HPDE6-E6E7 (cell line): ENCODE results near the gene RPL32.
"Not testable (repeated sequence)": the region's sequence is repeated elsewhere in the genome, so short reads cannot be mapped to it uniquely, and the experiment has no call there.

Experiments
- DNase-seq: peaks from one replicate; pipeline ENCODE4 v3.0.0; 2011; ENCODE audit warnings: missing footprints; ENCODE audit errors: extremely low spot score

RPL32 gene

DNA sequence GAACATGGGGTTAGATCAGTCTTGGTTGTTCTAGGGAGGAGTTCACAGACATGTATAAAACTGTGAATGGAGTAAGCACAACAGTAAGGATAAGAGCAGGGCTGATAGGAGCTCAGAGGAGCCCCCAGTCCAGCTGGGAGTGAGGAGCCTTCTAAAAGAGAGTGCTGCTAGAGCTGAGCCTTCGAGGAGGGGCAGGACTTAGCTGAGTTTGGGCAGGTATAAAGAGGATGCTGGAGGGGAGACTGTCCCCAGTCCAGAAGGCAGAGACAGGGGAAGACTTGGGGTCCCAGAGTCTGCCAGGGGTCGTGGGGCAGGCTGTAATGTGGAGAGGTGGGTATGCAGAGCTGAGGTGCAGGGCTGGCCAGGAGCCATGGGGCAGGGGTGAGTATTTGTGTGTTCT lies 32.8 kb downstream of the RPL32 start:
- no peak for DNase-seq

GRCh38 chr3:12807601-12808359 lies 33.6 kb downstream of the RPL32 start:
- DNase-seq = no peak

DNA sequence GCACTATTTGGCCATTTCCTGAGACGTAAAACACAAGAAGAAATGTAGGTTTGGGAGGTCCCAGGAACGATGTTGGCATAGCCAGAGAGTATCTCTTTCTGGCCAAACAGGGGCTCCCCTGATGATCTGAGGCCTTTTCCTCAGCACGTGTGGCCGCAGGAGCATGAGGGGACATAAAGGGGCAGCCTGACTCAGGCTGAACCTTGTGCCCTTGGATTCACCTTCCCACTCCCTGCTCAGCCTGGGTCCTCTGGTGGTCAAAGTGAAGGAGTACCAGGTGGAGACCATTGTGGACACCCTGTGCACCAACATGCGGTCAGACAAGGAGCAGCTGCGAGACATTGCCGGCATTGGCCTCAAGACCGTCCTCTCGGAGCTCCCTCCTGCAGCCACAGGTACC lies 34.3 kb downstream of the RPL32 start:
- DNase-seq = no peak

DNA sequence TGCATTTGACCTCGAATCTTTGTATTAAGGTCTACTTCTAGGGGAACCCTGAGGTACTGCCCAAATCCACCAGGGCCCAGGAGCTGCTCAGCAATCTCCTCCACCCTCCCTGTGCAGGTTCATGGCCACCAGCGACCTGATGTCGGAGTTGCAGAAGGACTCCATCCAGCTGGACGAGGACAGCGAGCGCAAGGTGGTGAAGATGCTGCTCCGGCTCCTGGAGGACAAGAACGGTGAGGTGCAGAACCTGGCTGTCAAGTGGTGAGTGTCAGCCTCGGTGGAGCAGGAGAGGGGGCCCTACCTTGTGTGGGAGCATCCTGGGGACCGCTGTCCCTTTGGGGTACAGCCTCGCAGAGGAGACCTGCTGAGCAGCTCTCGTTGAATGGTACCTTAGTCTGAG lies 38.0 kb downstream of the RPL32 start:
- DNase-seq = no peak

GRCh38 chr3:12799525-12800440 lies 41.6 kb downstream of the RPL32 start:
- no peak for DNase-seq

DNA sequence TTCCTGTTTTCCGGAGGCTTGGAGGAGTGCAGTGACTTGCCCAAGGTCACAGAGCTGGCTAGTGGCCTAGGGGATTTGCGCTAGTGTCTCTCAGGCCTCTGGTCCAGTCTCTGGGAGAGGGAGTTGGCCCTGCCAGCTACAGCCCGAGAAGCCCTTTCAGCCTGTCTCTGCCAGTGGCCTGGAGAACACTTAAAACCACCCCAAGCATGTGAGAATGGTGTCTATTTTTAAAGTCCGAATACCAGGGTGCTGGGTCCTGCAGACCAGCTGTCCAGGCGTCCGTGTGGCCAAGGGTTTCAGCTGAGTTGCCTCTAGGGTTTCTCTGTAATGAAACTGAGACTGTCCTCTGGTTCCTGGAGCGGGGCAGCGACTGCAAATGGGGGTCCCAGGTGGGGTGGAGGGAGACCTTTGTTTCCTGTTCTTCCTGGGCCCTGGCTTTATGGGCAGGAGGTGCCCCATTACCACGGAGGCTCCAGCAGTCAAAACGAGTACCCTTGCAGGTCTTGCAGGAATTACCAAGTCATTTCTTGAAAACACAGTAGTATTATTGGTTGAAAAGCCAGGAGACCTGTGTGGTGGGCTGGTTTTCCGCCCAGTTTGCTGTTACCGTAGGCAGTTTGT lies 42.7 kb downstream of the RPL32 start:
- no peak for DNase-seq

DNA sequence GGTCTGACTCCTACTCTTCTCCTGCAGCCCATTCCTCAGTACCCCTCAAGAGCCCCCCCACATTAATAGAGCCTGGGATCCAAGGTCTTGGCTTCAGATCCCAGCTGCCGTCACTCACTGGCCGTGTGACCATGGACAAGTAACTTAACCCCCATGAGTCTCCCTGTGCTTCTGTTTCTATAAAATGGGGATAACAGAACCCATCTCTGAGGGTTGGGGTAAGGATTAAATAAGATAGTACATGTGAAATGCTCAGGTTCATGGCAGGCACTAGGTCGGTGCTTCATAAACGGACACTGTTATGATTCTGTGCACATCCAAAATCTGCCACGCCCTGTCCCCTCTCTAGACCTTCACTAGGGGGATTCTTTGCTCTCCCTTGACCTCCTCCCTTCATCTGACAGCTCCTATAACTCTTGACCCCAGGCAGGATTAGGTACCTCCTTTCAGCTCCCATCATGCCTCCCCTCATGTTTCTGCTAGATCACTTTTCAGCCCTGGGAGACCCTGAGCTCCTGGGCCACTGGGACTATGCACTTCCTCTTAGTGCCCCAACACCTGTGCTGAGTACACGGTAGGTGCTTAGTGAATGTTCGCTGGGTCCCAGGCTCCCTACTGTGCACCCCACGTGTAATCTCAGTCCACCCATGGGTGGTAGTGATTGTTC lies 43.3 kb downstream of the RPL32 start:
- DNase-seq = no peak

- no peak for DNase-seq
Observed at GRCh38 chr3:12797124-12797891, 44.1 kb downstream of the RPL32 start.

GRCh38 chr3:12796171-12797123 lies 44.9 kb downstream of the RPL32 start, which contains the start of gene CAND2:
Gene CAND2 (plus strand): TSS chr3:12796680. CDS start chr3:12796721, 41 bp downstream.
- no peak for DNase-seq

- no peak for DNase-seq
Observed at GRCh38 chr3:12793701-12794100, 47.7 kb downstream of the RPL32 start.

DNA sequence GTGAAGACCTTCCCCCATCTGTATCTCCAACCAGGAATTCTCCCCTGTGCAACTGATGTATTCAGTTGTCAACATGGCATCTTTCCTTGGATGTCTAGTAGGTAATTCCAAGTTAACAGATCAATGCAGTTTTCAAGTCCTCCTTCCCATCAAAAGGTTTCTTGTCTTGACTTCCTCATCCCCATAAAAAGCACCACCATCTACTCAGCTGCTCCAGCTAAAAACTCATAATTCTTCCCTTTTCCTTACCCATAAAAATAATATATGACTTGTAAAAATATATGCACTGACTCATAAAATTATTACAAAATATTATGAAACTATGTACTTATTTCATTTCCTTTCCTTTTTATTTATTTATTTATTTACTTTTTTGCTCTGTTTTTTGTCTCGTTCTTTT lies 49.9 kb downstream of the RPL32 start:
- no peak for DNase-seq

DNA sequence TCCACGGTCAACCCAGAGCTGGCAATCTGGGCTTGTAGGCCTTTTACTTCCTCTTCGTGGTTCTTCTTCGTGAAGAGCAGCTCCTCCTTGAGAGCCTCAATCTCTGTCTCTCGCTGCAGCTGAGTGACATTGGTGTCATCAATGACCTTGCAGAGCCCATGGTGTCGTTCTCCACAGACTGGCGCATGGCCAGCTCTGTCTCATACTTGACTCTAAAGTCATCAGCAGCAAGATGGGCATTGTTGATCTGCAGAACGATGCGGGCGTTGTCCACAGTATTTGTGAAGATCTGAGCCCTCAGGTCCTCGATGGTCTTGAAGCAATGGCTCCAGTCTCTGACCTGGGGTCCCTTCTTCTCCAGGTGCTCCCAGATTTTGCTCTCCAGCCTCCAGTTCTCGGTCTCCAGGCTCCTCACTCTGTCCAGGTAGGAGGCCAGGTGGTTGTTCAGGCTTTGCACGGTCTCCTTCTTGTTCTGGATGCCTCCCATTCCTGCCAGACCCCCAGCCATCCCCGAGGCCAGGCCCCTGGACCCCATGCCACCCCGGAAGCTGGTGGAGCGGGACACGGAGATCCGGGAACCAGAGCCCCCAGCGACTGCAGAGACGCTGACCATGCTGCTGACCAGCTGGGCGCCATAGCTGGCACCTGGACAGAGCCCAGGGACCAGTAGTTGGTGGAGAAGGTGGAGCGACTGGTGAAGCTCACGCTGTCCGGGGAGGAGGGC lies 53.2 kb downstream of the RPL32 start:
- not testable (repeated sequence) for DNase-seq

DNA sequence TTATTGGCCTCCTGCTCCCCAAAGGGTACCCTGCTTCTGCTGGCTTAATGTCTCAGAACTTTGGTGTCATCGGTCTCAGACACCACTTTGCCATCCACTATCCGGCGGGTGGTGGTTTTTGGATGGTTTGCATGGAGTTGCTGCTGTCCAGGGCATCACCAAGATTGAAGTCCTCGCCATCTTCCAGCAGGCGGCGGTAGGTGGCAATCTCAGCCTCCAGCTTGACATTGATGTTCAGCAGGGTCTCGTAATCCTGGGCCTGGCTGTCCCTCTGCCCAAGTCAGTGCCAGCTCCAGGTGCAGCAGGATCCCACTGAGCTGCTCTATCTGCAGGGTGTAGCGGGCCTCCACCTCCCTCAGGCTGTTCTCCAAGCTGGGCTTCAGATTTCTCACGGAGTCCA lies 54.0 kb downstream of the RPL32 start:
- DNase-seq = not testable (repeated sequence)

DNA sequence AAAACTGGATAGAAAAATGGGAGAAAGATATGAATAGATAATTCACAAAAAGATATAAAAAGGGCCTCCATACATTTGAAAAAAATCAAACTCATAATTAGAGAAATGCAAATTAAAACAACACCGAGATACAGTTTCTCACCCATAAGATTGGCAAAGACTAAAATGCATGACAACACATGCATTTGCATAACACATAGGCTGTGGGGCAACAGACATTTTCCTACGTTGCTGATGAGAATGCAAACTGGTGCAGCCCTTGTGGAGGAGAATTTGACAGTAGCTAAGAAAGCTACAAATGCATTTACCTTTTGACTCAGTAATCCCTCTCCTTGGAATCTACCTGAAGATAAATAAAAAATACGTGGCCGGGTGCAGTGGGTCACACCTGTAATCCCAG lies 56.3 kb downstream of the RPL32 start:
- no peak for DNase-seq
